ENCODE data around the gene PLEKHO2. TPM values are rescaled to one million over a fixed set of nuclear protein-coding genes. Genes with fewer than 3 reads are reported as not detected.

PLEKHO2 gene
- total and polyA plus RNA-seq, 2 donors (not counting 3 experiments of a cell fraction or from before 2014, with no cell fraction given) = 21.9 to 24.9 TPM

GRCh38 chr15:64843991-64844390, 2.3 kb downstream of the PLEKHO2 start:
- H3K27ac ChIP-seq (ENCODE audit: insufficient read depth, low read depth, low read length) = no peak overlapping the region
- CTCF ChIA-PET = interaction anchor here (1.0 to 2.3 kb wide), 7 partner anchors 8 to 63 kb away, joined by 3 to 9 read pairs (median 5); no protein-coding TSS in a partner anchor

More at GRCh38 chr15:64843991-64844390, 2.3 kb downstream of the PLEKHO2 start:
- H3K9me1 ChIP-seq (replicated peaks; ENCODE audit: control insufficient read depth, extremely low read depth, insufficient read depth, low read length) = no peaks in the 10 kb centered on the region
- intact Hi-C loops (cut with micrococcal nuclease) = loop anchor here (2.0 to 5.0 kb wide), 2 partner anchors 15 to 143 kb away; partner anchors contain the start of gene SPG21
- H3K9me3 ChIP-seq (replicated peaks; ENCODE audit: control insufficient read depth, insufficient read depth, low read length) = no peaks in the 10 kb centered on the region
- no peak overlapping the region for H3K9ac ChIP-seq (replicated peaks; ENCODE audit: extremely low read depth, insufficient read depth, low read length)
- no peaks in the 10 kb centered on the region for H3K27me3 ChIP-seq (ENCODE audit: control insufficient read depth in 2 of 2, insufficient read depth in 2 of 2, low read length in 2 of 2)
- no peaks in the 10 kb centered on the region for H3K36me3 ChIP-seq (ENCODE audit: control insufficient read depth in 2 of 2, extremely low read depth in 1 of 2, insufficient read depth in 2 of 2, low read length in 2 of 2)
- no peak for DNase-seq (ENCODE audit: low read depth, low spot score)
- dilution Hi-C loops (cut with MboI; ENCODE audit: extremely low pct_ligation_motif_present, low sequenced_read_pairs) = no loop called here
- TF ChIP-seq MYC (IDR thresholded peaks at IDR 0.05; ENCODE audit: low read depth, low read length) = no peak
- no peak for TF ChIP-seq JUN (IDR thresholded peaks at IDR 0.05; ENCODE audit: borderline replicate concordance, insufficient read depth, insufficient read length, low read depth)
- no peak for TF ChIP-seq POLR2AphosphoS5 (IDR thresholded peaks at IDR 0.05; ENCODE audit: insufficient read depth, low read depth, low read length)
- TF ChIP-seq POLR2A (IDR thresholded peaks at IDR 0.05; ENCODE audit: low read depth, low read length) = no peak
- TF ChIP-seq CTCF (IDR thresholded peaks at IDR 0.05; ENCODE audit: extremely low read depth in 1 of 2, insufficient read depth in 1 of 2, low read depth in 1 of 2, low read length in 2 of 2) = no peak
- TF ChIP-seq MAX (IDR thresholded peaks at IDR 0.05; ENCODE audit: insufficient read depth, insufficient read length) = no peak
- TF ChIP-seq FOS (IDR thresholded peaks at IDR 0.05; ENCODE audit: borderline replicate concordance, insufficient read depth, low read length) = no peak
- no peak for TF ChIP-seq GATA2 (IDR thresholded peaks at IDR 0.05; ENCODE audit: insufficient read depth, insufficient read length, low read depth, low read length)
- no peak for FAIRE-seq
- H4K20me1 ChIP-seq (replicated peaks; ENCODE audit: control insufficient read depth, extremely low read depth, insufficient read depth, low read length) = no peaks in the 10 kb centered on the region
- H3K4me3 ChIP-seq (replicated peaks in 1 of 3; ENCODE audit: insufficient read depth in 1 of 3, low read depth in 1 of 3, low read length in 3 of 3) = peak overlapping the region in 1 of 3 experiments; percentile 0
- H3K4me1 ChIP-seq (ENCODE audit: control insufficient read depth, extremely low read depth, insufficient read depth, low read length) = peaks cover 41% of the 10 kb centered on the region
- POLR2A ChIA-PET = interaction anchor here (1.2 kb wide), 1 partner anchor 50 kb away, joined by 3 read pairs; no protein-coding TSS in a partner anchor
- H3K4me2 ChIP-seq (ENCODE audit: insufficient read depth, low read length) = peak overlapping the region; percentile 44
- peaks cover 68% of the 10 kb centered on the region for H3K79me2 ChIP-seq (ENCODE audit: control insufficient read depth, insufficient read depth, low read length)
- no TSS peak for BruUV-seq (replicated peaks)
- no peak overlapping the region for H2AFZ ChIP-seq (ENCODE audit: low read depth, low read length)
